NCI-H524 treated with DMSO at 0.1 percent for 48 hours (cell line): ENCODE results near the gene SMARCA4.
"Not testable (repeated sequence)": the region's sequence is repeated elsewhere in the genome, so short reads cannot be mapped to it uniquely, and the experiment has no call there.

Source experiments
- DNase-seq: peaks from one replicate; lab custom pipeline; 2025; lab: John Stamatoyannopoulos, UW

The SMARCA4 gene

GRCh38 chr19:10929402-10929794, 31.4 kb upstream of the SMARCA4 start:
- DNase-seq: no peak

GRCh38 chr19:10935371-10936059, 25.3 kb upstream of the SMARCA4 start:
- DNase-seq: no peak

GRCh38 chr19:10936661-10937084, 24.2 kb upstream of the SMARCA4 start:
- no peak for DNase-seq

DNA sequence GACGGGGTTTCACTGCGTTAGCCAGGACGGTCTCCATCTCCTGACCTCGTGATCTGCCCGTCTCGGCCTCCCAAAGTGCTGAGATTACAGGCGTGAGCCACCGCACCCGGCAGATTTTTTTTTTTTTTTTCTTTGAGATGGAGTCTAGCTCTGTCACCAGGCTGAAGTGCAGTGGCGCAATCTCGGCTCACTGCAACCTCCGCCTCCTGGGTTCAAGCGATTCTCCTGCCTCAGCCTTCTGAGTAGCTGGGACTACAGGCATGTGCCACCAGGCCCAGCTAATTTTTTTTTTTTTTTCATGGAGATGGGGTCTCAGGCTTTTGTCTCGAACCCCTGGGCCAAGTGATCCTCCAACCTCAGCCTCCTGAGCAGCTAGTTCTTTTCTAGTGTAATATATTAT, 19.2 kb upstream of the SMARCA4 start:
- not testable (repeated sequence) for DNase-seq

GRCh38 chr19:10943412-10943811, 17.4 kb upstream of the SMARCA4 start:
- DNase-seq: not testable (repeated sequence)

- no peak for DNase-seq
Observed at GRCh38 chr19:10945264-10945663, 15.6 kb upstream of the SMARCA4 start.

DNA sequence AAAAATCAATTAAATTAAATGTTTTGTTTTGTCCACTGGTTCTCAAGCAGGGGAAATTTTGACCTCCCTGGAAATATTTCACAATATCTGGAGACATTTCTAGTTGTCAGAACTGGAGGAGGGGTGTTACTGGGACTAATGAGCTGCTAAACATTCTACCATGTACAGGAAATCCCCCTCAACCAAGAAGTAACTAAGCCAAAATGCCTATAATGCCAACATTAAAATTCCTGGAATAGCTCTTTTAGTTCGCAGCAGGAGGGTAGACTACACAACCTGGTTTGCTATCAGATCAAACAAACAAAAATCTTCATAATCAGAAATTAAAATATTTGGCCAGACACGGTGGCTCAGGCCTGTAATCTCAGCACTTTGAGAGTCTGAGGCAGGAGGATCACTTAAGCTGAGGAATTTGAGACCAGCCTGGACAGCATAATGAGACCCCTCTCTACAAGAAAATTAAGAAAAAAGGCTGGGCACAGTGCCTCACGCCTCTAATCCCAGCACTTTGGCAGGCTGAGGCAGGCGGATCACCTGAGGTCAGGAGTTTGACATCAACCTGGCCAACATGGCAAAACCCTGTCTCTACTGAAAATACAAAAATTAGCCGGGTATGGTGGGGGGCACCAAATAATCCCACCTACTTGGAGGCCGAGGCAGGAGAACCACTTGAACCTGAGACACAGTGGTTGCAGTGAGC, 13.7 kb upstream of the SMARCA4 start:
- DNase-seq: no peak

DNA sequence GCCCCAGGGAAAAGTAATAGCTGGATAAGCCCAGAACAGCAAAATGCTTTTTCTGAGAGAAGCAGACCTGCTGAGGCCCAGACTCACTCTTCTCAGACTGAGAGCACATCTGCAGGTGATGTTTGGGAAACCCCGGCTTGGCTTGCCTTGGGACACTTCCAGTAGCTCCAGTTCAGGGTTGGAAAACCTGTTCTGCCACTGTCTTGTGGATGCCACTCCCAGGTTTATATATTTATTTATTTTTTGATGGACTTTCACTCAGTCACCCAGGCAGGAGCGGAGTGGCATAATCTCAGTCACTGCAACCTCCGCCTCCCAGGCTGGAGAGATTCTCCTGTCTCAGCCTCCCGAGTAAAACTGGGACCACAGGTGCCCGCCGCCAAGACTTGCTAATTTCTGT, 8.0 kb upstream of the SMARCA4 start:
- DNase-seq: no peak

GRCh38 chr19:10959277-10959968, 1.4 kb upstream of the SMARCA4 start:
- not testable (repeated sequence) for DNase-seq

GRCh38 chr19:10961073-10961860, 437 bp downstream of the SMARCA4 start:
- DNase-seq: no peak

GRCh38 chr19:10962863-10963262, 2.0 kb downstream of the SMARCA4 start:
- no peak for DNase-seq

- no peak for DNase-seq
Observed at GRCh38 chr19:10963865-10964264, 3.0 kb downstream of the SMARCA4 start.

DNA sequence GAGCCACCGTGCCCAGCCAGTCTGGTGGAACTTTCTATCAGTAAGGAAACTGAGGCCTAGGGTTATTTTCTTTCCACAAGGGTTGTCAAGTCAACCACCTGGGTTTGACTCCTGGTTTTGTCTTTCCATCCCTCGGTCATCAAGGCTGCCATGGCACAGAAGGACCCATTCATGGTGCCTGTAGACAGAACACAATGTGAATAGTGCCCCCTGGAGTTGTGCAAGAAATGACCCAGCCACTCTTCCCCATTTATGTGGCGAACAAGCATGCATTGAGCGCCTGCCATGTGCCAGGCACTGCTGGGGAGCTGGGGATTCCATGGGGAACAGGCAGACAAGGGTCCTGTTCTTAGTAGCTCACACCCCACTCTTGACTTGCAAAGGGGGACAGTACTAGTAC, 4.1 kb downstream of the SMARCA4 start:
- DNase-seq: no peak

DNA sequence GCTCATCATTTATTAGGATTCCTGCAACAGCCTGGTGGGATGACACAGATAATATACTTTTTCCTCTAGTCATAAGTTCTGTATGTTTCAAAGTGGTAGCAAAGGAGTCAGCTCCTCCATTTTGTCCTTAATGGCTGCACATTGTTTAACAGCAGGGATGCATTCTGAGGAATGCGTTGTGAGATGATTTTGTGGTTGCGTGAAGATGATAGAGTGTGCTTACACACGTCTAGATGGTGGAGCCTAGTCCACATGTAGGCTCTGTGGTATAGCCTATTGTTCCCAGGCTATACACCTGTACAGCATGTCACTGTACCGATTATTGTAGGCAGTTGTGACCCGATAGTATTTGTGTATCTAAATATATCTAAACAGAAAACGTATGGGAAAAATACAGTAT, 4.6 kb downstream of the SMARCA4 start:
- DNase-seq: no peak

DNA sequence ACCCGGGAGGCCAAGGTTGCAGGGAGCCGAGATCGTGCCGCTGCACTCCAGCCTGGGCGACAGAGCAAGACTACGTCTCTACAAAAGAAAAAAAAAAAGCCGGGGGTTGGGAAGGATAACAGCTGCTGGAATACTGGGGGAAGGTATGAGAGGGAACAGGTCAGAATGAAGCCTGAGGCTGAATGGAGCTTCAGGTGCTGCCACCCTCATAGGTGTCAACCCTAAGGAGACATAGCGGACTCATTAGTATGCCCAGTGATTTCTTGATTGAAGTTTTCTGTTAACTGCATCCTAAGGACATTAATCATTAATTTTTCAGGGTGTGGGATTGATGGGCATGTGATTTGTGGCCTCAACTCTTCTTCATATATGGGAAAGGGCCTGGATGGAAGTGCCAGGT, 6.0 kb downstream of the SMARCA4 start:
- DNase-seq: no peak

DNA sequence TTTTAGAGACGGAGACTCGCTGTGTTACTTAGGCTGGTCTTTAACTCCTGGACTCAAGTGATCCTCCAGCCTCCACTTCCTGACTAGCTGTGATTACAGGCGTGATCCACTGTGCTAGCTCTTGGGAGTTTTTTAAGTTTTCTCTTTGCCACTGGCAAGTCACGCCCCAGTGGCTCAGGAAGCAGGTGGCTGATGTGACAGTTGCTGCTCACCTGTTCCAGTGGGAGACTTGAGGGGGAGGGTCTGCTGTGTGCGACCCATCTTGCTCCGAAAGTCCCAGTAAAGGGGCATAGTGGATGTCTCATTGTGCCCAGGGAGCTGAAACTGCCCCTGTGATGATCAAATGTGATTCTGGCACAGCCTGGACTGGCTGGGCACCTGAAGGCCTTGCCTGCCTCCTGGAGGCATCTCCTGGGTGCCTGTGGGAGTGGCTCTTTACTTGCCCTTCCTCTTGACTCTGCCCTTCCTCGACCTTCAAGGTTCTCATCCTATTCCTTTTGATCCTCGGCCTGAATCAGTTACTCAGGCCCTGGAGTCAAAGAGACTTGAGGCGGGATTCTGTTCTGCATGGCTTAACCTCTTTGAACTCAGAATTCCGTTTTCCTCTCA, 7.8 kb downstream of the SMARCA4 start:
- DNase-seq: no peak

- no peak for DNase-seq
Observed at GRCh38 chr19:10971107-10971726, 10.4 kb downstream of the SMARCA4 start.

DNA sequence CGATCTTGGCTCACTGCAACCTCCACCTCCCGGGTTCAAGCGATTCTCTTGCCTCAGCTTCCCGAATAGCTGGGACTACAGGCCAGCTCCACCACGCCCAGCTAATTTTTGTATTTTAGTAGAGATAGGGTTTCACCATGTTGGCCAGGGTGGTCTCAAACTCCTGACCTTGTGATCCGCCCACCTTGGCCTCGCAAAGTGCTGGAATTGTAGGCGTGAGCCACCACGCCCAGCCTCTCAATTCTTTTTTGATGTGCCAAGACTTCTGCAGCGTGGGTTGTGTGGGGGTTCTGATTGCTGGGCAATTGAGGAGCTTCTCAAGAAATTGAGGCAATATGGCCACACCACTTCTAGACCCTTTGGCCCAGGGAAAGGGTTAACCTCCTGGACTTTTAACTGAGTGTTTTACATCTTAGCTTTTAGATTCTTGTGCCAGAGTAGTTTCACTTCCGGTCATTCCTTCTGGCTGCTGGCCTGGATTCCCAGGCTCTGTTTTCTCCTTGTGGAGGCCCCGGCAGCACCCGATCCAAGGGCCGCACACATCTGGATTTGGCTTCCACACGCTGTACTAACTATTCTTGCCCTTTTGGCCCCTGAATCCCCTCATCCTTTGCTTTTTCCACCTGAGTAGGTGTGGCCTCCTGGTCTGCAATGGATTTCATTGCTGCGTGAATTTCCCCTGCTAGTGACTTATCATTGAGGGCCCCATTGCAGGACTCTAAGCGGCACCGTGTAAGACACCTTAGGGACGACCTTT, 14.7 kb downstream of the SMARCA4 start:
- no peak for DNase-seq

DNA sequence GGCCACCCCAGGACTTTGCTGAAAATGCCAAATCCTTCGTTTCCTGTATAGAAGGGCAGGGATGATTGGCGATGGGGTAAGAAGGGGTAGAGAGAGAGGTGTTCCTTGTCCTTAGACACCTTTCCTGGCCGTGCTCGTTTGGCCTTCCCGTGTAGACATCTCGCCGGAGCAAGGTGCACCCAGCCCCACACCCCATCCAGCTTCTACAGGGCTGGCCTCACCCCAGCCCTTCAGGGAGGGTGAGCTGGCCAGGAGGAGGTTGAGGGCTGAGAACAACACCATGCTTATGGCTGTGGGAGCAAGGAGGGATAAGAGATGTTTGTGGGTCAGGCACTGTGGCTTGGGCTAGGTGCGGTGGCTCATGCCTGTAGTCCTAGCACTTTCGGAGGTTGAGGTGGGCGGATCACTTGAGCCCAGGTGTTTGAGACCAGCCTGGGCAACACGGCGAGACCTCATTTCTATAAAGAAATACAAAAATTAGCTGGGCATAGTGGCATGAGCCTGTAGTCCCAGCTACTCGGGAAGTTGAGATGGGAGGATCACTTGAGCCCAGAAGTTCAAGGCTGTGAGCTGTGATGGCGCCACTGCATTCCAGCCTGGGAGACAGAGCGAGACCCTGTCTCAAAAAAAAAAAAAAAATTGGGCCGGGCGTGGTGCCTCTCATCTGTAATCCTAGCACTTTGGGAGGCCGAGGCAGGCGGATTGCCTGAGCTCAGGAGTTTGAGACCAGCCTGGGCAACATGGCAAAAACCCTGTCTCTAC, 15.5 kb downstream of the SMARCA4 start:
- no peak for DNase-seq

DNA sequence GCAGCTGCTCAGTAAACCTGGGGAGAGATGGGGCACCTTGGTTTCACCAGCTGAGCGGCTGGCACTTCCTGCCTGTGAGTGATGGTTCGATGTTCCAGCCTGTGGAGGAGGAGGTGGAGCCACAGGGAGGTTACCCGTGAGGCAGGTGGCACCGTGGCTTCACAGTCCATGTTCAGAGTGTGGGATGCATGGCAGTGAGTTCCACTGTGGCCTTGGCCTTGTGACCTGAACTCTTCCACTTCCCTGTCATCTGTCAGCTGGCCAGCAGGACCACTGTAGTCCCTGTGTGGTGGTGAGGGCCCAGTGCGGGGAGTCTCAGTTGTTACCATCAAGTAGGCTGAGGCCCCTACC, 16.9 kb downstream of the SMARCA4 start:
- DNase-seq: no peak
